ENCODE measurements around the gene USH1C. TPM values are rescaled to one million over a fixed set of nuclear protein-coding genes. Genes with fewer than 3 reads are reported as not detected.

Gene USH1C
- total and polyA plus RNA-seq, 4 donors: 0.09 to 1.3 (median 0.75) TPM

DNA sequence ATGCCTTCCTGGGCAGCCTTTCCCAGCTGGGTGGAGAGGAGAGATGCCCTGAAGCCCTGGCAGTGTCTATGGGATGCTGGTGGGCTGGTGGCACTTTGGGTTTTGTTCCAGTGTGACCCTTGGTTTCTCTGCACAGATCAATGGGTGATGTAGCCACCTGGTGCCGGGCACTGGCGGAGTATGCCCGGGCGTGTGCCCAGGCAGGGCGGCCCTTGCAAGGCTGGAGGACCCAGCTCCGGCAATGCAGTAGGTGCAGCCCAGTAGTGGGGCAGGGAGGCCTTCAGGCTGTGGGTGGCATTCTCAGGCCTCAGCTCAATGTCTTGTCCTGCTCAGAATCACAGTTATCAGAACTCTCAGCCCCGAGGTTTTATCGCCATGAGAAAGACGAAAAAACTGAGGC, 14.7 kb upstream of the USH1C start:
- peaks cover 0 to 2% (median 0%) of the 10 kb centered on the region in 4 donors for H3K27me3 ChIP-seq (ENCODE audit: control insufficient read depth in 4 of 4, insufficient read depth in 4 of 4, low read length in 3 of 4)
- no peaks in the 10 kb centered on the region for H3K36me3 ChIP-seq (ENCODE audit: control insufficient read depth in 4 of 4, insufficient read depth in 3 of 4, low read depth in 1 of 4, low read length in 3 of 4)
- DNase-seq (ENCODE audit: low spot score): no peak
- H3K9me3 ChIP-seq (ENCODE audit: control insufficient read depth in 4 of 4, low read length in 3 of 4): no peaks in the 10 kb centered on the region
- WGBS: 91% methylated on average over 9 of the region's 9 CpGs
- H3K4me3 ChIP-seq (ENCODE audit: low read depth in 1 of 3, low read length in 3 of 3): no peak overlapping the region
- no peak overlapping the region for H3K27ac ChIP-seq (ENCODE audit: low read depth in 1 of 2, low read length in 2 of 2)
- no peak overlapping the region for H3K9ac ChIP-seq (ENCODE audit: low read depth in 1 of 2, low read length in 2 of 2)
- TF ChIP-seq FOXA1 (IDR thresholded peaks at IDR 0.05): no peak
- TF ChIP-seq, protein P1, sequence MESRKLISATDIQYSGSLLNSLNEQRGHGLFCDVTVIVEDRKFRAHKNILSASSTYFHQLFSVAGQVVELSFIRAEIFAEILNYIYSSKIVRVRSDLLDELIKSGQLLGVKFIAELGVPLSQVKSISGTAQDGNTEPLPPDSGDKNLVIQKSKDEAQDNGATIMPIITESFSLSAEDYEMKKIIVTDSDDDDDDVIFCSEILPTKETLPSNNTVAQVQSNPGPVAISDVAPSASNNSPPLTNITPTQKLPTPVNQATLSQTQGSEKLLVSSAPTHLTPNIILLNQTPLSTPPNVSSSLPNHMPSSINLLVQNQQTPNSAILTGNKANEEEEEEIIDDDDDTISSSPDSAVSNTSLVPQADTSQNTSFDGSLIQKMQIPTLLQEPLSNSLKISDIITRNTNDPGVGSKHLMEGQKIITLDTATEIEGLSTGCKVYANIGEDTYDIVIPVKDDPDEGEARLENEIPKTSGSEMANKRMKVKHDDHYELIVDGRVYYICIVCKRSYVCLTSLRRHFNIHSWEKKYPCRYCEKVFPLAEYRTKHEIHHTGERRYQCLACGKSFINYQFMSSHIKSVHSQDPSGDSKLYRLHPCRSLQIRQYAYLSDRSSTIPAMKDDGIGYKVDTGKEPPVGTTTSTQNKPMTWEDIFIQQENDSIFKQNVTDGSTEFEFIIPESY (IDR thresholded peaks at IDR 0.05): no peak
- TF ChIP-seq GABPA (IDR thresholded peaks at IDR 0.05 in 1 of 2, conservative IDR thresholded peaks at IDR 0.05 in 1 of 2): no peak
- H3K4me1 ChIP-seq (ENCODE audit: control insufficient read depth in 4 of 4, insufficient read depth in 4 of 4, low read length in 3 of 4): no peaks in the 10 kb centered on the region

DNA sequence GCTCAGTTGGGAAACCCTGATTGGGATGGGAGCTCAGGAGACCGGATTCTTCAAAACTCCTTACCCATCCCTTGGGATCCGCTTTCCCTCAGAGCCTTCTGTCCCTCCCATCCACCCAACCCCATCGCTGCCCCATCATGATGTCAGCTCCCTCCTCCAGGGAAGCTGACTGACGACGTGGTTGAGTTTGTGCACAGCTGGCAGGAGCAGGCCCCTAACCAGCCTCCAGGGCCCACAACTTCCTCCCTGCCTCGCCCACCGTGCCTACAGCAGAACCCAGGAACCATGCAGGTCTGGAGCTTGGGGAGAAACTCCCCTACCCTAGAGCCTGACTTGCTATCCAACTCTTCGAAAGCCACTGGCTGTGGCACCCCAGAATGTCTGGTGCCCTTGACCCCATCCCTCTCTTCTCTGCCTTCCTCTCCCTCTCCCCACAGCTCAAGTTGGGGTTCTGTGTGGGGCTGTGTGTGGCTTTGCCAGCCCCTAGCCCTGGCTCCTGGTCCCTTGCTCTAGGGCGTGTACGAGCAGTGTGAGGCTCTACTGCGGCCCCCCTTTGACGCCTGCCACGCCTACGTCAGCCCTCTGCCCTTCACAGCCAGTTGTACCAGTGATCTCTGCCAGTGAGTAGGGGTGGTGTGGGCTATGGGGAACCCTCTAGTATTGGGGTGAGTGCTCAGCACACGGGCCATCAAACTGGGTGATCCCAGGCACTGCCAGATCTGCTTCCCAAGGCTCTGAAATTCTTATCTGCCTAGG, 14.0 kb upstream of the USH1C start:
- no peaks in the 10 kb centered on the region for H3K36me3 ChIP-seq (ENCODE audit: control insufficient read depth in 4 of 4, insufficient read depth in 3 of 4, low read depth in 1 of 4, low read length in 3 of 4)
- H3K4me1 ChIP-seq (ENCODE audit: control insufficient read depth in 4 of 4, insufficient read depth in 4 of 4, low read length in 3 of 4): no peaks in the 10 kb centered on the region
- TF ChIP-seq FOXA2 (IDR thresholded peaks at IDR 0.05): no peak
- TF ChIP-seq, protein P2, sequence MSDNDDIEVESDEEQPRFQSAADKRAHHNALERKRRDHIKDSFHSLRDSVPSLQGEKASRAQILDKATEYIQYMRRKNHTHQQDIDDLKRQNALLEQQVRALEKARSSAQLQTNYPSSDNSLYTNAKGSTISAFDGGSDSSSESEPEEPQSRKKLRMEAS (IDR thresholded peaks at IDR 0.05): no peak
- no peak for TF ChIP-seq RXRA (IDR thresholded peaks at IDR 0.05)
- no peak for TF ChIP-seq NR2F2 (IDR thresholded peaks at IDR 0.05)
- no peak for TF ChIP-seq HNF4A (conservative IDR thresholded peaks at IDR 0.05)
- TF ChIP-seq JUND (IDR thresholded peaks at IDR 0.05): no peak
- no peak for TF ChIP-seq HNF4G (IDR thresholded peaks at IDR 0.05)
- TF ChIP-seq SP1 (IDR thresholded peaks at IDR 0.05): no peak
- TF ChIP-seq, protein P3, sequence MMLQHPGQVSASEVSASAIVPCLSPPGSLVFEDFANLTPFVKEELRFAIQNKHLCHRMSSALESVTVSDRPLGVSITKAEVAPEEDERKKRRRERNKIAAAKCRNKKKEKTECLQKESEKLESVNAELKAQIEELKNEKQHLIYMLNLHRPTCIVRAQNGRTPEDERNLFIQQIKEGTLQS (IDR thresholded peaks at IDR 0.05): no peak
- TF ChIP-seq FOXA1 (IDR thresholded peaks at IDR 0.05): no peak
- no peak for TF ChIP-seq GABPA (IDR thresholded peaks at IDR 0.05 in 1 of 2, conservative IDR thresholded peaks at IDR 0.05 in 1 of 2)
- TF ChIP-seq, protein P4, sequence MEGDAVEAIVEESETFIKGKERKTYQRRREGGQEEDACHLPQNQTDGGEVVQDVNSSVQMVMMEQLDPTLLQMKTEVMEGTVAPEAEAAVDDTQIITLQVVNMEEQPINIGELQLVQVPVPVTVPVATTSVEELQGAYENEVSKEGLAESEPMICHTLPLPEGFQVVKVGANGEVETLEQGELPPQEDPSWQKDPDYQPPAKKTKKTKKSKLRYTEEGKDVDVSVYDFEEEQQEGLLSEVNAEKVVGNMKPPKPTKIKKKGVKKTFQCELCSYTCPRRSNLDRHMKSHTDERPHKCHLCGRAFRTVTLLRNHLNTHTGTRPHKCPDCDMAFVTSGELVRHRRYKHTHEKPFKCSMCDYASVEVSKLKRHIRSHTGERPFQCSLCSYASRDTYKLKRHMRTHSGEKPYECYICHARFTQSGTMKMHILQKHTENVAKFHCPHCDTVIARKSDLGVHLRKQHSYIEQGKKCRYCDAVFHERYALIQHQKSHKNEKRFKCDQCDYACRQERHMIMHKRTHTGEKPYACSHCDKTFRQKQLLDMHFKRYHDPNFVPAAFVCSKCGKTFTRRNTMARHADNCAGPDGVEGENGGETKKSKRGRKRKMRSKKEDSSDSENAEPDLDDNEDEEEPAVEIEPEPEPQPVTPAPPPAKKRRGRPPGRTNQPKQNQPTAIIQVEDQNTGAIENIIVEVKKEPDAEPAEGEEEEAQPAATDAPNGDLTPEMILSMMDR (IDR thresholded peaks at IDR 0.05; ENCODE audit: low read depth, low read length, missing input control): no peak
- TF ChIP-seq, protein P5, sequence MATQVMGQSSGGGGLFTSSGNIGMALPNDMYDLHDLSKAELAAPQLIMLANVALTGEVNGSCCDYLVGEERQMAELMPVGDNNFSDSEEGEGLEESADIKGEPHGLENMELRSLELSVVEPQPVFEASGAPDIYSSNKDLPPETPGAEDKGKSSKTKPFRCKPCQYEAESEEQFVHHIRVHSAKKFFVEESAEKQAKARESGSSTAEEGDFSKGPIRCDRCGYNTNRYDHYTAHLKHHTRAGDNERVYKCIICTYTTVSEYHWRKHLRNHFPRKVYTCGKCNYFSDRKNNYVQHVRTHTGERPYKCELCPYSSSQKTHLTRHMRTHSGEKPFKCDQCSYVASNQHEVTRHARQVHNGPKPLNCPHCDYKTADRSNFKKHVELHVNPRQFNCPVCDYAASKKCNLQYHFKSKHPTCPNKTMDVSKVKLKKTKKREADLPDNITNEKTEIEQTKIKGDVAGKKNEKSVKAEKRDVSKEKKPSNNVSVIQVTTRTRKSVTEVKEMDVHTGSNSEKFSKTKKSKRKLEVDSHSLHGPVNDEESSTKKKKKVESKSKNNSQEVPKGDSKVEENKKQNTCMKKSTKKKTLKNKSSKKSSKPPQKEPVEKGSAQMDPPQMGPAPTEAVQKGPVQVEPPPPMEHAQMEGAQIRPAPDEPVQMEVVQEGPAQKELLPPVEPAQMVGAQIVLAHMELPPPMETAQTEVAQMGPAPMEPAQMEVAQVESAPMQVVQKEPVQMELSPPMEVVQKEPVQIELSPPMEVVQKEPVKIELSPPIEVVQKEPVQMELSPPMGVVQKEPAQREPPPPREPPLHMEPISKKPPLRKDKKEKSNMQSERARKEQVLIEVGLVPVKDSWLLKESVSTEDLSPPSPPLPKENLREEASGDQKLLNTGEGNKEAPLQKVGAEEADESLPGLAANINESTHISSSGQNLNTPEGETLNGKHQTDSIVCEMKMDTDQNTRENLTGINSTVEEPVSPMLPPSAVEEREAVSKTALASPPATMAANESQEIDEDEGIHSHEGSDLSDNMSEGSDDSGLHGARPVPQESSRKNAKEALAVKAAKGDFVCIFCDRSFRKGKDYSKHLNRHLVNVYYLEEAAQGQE (IDR thresholded peaks at IDR 0.05): no peak
- no peak for TF ChIP-seq YY1 (IDR thresholded peaks at IDR 0.05)
- TF ChIP-seq EGR1 (IDR thresholded peaks at IDR 0.05; ENCODE audit: low read depth in 2 of 2): no peak
- TF ChIP-seq, protein P1 (IDR thresholded peaks at IDR 0.05): no peak
- no peak overlapping the region for H3K9ac ChIP-seq (ENCODE audit: low read depth in 1 of 2, low read length in 2 of 2)
- H3K9me3 ChIP-seq (ENCODE audit: control insufficient read depth in 4 of 4, low read length in 3 of 4): no peaks in the 10 kb centered on the region
- H3K27ac ChIP-seq (ENCODE audit: low read depth in 1 of 2, low read length in 2 of 2): no peak overlapping the region
- no peak for DNase-seq (ENCODE audit: low spot score)
- WGBS: 84% methylated on average over 15 of the region's 15 CpGs
- H3K27me3 ChIP-seq (ENCODE audit: control insufficient read depth in 4 of 4, insufficient read depth in 4 of 4, low read length in 3 of 4): peaks cover 0 to under 1% (median 0%) of the 10 kb centered on the region in 4 donors
- H3K4me3 ChIP-seq (ENCODE audit: low read depth in 1 of 3, low read length in 3 of 3): no peak overlapping the region
